CD4-positive, alpha-beta T cell treated with Interleukin-1 beta for 1 hour (primary cell): Measurements from ENCODE around the gene CISD3.

Source experiments
- DNase-seq, 2 donors: peaks; one replicate each; pipeline ENCODE4 v3.0.0-alpha.2; 2020 to 2022

CISD3 gene, protein sequence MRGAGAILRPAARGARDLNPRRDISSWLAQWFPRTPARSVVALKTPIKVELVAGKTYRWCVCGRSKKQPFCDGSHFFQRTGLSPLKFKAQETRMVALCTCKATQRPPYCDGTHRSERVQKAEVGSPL

DNA sequence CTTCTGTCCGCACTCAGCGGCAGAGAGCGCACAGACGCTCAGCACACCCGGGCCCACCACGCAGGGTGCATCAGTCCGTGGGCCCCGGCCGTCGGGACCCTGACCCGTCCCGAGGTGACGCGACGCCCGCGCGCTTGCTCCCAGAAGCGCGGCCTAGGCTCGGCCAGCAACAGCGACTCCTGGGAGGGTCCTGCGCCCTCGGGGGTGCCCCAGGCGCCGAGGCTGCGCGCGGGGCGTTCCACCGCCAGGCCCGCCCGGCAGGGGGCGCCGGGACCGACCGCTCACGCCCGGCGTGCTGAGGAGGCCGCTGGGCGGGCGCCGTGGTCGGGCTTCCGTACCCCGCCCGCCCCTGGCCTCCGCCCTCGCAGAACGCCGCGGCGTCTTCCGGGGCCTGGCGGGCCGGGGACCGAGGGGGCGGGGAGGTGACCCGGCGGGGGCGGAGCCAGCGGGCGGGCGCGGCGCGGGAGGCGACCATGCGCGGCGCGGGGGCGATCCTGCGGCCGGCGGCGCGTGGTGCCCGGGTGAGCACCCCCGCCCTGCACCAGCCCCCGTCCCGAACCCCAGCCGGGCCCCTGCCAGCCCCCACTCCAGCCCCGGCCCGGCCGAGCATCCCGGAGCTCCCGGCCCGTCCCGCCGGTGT is at the start of gene CISD3:
CISD3 (plus strand) TSS at position 456 of the 640 bp plus-strand sequence; CDS start at position 474, 18 bp downstream.
- peak; percentile 89 to 91 for DNase-seq

DNA sequence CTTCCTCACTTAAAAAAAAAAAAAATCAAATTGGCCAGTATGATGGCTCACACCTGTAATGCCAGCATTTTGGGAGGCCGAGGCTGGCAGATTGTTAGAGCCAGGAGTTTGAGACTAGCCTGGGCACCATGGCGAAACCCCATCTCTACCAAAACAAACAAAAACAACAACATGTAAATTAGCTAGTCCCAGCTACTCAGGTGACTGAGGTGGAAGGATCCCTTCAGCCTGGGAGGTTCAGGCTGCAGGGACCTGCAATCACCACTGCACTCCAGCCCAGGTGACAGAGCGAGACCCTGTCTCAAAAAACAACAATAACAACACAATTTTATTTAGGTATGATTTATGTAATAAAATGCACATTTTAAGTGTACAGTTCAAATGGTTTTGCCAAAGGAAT is 49.0 kb upstream of the CISD3 start:
- DNase-seq = no peak

DNA sequence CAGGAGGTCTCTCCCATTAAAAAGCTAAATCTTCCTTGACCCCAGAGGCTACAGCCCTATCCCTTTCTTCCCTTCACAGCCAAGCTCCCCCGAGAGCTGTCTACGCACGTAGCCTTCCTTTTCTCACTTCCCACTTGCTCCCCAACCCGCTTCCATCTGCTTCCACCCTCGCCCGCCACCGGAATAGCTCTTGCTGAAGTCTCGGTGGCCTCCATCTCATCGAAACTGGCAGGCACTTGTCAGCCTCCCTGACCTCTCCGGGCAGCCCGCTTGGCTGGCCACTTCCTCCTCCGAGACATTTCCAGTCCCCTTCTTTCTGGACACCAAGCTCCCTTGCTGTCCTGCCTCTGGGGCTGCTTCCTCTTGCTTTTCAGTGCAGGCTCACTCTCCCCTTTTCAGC is 44.6 kb upstream of the CISD3 start:
- peak in 1 of 2 donors; percentile 42 for DNase-seq

DNA sequence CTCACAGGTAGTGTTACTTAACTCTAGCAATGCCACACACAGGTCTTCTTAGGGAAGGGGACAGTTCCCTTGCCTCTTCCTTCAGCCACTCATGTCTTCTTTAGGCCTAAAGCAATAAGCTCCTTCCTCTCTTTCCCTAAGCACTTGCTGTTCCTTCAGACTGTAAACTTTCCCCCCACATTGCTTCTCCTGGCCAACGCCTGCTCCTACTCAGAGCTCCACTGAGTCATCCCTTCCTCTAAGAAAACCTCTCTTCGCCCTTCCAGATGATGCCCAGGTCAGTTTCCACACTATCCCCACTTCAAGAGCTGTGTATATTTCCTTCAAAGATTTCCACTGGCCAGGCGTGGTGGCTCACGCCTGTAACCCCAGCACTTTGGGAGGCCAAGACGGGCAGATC is 42.9 kb upstream of the CISD3 start:
- DNase-seq = no peak

DNA sequence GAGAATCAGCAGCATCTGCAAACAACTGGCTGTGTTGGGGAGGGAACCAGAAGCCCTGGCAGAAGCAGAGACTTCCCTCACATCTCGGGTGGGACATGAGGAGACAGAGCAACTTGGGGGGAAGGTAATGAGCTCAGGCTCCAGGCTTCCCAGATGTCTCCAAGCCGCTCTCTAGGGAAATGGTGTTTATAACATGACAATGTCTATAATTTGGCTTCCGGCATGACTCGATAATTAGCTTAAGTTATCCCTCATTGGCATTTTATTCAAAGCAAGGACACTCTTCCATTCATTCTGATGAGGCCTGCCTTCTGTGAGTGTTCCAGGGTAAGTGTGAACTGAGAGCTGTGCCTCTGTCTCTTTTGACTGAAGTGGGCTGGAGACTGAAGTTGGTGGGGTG is 39.8 kb upstream of the CISD3 start:
- no peak for DNase-seq

DNA sequence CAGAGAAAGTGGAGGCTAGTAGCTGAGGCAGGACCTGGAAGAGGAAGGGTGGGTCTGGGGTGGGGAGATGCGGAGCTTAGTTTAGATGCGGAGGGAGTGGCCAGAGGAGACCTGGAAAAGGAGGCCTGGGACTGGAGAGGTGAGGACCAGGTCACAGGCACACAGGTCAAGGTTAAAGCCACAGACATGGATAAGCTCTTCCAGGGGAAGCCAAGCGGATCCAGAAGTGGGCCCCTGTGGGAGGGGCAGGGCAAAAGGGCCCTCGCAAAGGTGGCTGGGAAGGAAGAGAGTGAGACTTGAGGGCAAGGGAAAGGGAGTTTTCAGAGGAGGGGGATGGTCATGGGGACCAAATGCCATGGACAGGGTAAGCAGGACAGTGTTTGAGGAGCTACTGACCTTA is 39.0 kb upstream of the CISD3 start:
- no peak for DNase-seq

DNA sequence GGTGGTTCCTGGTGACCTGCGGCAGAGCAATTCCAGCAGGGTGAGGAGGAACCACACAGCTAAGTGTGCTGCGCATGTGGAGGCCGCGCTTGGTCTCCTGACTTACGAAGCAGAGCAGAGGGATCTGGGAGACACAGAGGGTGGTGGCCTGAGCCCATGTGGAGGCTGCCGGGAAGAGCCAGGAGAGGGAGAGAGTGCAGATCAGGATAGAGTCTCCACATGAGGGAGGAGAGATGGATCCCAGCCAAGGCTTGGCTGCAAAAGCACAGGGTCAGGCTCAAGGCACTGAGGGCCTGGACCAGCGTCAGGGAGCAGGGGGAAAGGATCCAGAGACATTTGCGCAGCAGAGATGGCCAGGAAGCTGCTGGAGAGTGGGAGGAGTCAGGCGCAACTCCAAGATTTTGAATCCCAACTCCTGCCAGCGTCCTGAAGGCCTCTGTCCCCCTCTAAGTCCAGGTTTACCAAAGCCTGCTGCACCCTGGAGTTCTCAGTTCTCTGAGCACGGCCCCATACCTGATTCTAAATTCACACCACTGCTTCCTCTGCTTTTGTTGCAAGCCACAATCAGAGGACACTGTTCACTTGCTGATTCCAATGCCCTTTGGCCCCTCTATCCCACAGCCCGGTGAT is 36.3 kb upstream of the CISD3 start:
- DNase-seq = no peak

DNA sequence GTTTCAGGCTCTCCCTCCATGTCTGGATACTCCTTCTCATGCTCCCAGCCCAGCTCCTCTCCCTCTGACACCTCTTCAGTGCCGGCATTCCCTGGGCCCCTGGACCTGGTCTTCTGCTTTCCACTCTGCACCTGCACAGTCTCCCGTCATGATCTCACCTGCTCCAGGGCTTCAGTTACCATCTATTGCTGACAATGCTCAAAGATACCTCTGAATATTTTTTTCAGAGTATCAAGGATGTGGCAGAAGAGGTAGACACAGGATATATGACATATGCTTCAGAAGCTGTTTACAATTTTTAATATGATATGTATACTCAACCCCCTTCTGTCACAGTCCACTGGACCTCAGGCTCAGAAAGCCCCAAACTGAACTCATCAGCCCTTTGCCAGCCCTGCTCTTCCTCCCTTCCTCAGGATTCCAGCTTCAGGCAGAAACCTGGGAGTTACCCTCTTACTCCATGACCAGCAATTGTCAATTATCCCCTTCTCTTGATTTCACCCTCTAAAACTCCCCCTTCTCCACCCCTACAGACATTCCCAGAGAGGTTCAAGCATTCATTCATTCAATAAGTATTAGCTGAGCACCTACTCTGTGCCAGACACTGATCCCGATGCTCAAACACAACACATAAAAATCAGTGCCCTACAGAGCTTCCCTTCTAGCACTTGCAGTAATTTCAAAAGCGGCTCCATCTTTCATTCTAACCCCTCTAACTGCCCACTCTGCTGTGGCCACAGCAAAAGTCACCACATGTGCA is 32.9 kb upstream of the CISD3 start:
- no peak for DNase-seq

DNA sequence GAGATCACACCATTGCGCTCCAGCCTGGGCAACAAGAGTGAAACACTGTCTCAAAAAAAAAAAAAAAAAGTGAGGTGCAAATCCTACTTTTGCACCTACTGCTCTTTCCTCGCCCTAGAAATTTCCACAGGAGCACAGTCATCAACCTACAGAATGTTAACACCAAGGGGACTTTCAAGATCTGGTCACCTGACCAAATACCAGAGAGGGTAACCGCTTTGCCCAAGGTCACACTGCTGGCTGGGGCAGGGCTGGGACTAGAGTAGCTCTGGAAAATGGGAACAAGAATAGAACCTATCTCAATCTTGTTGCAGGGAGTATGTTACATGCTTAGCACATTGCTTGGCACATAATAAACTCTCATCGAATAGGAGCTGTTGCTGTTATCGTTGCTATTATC is 31.4 kb upstream of the CISD3 start:
- no peak for DNase-seq

DNA sequence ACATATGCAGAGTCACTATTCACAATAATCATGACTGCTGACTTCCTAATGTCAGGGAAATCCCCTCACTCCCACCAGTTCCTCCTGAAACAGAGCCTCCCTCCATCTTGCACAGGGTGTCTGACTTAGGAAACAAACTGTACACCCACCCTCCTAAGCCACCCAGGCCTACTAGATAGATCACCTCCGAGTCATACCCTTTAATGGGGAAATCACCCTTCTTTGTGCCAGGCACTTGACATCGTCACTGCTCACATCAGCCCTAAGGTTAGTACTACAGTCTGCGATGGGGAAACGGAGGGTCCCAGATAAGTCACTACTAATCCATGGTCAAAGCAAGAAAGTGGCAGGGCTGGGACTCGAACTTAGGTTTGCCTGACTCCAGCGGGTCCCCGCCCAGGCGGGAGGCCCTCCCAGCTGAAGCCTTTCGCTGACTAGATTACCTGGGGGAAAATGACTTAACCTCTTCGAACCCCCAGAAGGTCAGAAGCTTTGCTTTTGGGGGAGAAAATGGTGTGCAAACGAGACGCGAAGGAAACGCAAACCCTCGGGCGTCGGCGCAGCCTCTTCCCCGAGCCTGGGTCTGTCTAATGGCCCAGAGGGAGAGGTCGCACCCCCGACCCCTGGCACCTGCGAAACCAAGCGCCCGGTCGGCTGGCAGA is 28.5 kb upstream of the CISD3 start:
- peak; percentile 80 to 82 for DNase-seq

DNA sequence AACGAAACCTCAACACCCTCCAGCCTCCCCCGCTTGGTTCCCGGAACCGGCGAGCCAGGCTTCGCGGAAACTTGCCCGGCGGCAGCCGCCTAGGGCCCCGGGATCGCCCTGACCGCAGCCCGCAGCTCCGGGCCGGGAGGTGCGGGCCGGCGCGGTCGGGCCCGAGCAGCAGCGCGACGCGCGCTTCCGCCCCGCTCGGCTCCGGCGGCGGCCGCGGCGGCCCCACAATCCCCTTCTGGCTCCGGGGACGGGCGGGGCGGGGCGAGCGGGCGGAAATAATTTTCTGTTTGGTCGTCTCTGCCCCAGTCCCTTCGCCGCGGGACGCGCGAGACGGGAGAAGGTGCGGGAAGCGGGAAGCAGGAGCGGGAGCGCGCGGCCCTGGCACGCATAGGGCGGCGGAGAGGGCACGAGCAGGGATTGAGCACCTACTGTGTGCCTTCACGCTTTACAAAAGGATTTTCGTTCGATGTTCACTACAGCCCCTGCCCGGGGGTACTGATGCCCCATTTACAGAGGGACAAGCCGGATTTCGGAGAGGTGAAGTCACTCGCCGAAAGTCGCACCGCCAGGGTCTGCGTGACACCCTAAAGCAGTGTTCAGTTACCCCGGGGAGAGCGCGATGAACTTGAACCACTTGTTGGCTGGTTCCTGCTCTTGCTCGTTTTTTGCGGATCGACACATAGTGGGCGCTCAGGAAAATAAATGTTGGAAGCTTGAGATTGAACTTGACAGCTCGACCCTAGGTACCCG is 27.8 kb upstream of the CISD3 start:
- DNase-seq = peak; percentile 79 to 80

DNA sequence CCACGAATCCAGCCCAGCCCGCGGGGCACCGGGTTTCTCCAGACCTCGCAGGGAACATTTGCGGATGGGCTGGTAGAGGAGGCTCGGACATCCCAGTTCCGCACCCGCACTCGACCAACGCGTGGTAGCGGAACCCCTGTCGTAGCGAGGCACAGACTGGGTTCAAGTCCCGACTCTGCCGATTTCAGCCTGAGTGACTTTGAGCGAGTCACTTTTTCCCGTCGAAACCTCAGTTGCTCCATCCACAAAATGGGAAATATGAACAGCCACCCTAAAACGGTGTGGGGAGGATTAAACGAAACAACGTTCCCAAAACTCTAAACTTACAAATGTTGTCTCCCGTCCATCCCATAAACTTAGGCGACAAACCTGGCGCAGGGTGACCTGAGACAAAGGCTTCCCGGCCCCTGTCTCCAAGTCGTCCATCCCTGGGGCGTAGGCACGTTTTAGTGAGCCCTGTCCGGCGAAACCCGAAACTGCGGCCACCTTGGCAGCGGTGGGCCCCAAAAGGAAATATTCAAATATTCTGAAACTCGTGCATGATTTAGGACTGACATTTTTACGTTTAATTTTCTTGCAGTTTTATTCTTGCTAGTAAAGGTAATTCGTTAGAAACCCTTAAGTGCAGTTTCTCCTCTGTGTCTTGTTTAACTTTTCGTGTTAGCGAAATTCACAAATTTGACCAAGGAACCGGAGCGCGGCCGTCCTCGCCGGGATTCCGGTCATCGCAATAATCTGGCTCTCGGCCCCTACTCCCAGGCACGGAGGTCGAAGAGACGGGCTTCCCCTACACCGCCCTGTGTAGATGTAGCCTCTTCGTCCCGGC is 27.0 kb upstream of the CISD3 start:
- peak in 1 of 2 donors; percentile 17 for DNase-seq

DNA sequence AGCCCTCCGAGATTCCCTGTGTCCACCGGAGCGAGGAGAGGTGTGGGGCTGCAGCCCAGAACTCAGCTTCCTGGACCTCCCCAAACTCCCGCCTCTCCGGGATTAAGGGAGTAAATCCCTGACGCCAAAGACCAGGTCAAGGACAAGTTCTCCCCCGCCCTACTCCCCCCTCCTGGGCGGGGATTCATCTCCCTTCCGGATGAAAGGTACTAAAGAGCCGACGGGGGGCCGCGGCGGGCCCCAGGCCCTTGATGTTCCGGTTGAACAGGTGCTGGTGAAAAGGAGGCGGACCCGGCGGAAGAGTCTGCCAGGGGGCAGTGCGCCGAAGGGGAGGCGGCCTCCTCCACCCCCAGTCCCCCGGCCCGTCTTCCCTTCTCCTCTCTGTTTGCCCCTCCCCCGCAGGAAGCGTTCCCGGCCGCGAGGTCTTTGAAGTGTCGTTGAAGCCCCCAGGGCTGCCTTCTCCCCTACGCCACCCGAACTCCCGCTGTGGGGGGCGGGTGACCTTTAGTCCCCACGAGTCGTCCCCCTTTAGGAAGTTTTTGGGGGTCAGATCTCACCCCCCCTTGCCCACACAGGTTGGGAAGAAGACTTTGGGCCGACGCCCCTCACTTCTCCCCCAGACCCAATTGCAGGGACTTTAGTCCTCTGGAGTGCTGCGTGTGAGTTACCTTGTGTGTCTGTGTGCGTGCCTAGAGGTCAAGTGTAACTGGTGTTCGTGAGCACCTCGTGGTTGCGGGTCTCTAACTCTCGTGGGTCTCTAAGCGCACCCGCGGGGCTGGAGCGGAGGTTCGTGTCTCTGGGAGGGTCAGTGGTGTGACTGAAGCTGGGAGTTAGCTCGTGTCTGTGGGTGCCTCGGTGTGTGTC is 26.2 kb upstream of the CISD3 start:
- peak; percentile 74 to 78 for DNase-seq

DNA sequence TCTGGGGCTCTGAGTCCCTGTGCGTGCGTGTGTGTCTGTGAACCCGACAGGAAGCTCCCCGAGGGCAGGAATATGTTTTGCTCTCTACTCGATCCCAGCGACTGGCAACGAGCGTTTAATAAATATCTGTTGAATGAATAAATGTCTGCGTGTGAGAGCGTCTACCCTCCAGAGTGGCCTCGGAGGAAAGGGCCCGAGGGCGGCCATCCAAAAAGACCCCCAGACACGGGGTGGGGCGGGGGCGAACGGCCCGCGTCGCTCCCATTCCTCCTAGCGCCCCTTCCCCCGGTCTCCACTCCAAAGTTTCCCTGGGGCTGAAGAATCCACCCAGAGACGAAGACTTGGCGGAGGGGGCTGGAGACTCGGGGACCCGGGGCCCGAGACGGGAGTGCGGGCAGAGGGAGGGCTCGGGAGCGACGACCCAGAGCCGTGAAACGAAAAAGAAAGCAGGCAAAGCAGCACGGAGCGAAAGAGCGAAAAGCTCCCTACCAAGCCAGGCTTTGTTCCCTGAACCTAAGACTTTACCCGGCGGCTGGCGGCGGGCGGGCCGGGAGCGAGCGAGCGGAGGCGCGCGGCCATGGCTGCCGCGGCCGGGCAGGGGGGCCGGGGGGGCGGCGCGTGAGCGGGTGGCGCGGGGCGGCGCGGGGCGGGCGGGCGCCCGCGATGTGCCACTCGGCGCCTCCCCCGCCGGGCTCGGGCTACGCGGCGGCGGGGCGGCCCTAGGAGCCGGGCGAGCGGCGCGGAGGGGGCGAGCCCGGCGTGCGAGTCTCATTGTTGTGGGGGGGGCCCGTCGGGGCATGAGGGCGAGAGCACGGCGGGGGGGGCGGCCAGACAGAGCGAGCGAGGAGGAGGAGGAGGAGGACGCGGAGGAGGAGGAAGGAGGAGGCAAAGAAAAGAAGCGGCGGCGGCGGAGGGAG is 25.3 kb upstream of the CISD3 start, which contains the start of gene MLLT6:
MLLT6 (plus strand) TSS at position 668 of the 917 bp plus-strand sequence. CDS start 360 bp downstream, outside the sequence.
- peak; percentile 82 to 86 for DNase-seq

DNA sequence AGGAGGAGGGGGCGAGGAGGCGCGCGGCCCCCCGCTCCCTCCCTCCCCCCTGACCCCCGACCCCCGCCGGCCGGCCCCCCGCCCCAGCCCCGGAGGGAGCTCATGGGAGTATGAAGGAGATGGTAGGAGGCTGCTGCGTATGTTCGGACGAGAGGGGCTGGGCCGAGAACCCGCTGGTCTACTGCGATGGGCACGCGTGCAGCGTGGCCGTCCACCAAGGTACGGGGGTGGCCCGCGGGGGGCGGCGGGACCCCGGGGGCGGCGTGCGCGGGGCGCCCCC is 24.7 kb upstream of the CISD3 start:
- DNase-seq = no peak

DNA sequence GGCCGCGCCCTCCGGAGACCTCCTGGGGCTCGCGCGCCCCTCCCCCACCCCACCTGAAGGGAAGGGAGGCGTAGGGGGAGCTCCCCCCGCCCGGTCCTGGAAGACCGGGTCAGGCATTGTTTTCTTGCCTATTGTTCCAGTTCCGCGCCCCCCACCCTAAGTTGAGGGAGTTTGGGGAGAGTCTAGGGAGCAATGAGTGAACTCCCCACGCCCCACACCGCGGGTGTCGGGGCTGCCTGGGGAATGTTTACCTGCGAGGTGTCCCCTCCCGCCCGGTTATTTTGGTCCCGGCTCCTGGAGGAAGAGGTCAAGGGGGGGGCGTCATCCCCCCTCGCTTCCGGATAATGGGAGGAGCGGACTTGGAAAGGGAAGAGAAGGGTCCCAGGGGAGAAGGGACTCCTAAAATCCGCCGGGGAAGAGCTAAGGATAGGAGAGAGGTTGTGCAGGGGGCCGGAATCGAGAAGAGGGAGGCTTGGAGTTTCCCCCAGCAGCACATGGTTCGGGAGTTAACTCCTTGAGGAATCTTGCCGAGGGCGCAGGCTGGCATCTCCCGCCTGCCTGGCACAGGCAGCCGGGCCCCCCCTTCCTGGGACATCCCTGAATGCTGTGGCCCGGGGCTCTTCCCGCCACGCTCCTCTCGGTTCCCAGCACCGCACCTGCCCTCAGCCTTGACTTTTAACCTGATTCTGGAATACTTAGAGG is 24.2 kb upstream of the CISD3 start:
- no peak for DNase-seq

DNA sequence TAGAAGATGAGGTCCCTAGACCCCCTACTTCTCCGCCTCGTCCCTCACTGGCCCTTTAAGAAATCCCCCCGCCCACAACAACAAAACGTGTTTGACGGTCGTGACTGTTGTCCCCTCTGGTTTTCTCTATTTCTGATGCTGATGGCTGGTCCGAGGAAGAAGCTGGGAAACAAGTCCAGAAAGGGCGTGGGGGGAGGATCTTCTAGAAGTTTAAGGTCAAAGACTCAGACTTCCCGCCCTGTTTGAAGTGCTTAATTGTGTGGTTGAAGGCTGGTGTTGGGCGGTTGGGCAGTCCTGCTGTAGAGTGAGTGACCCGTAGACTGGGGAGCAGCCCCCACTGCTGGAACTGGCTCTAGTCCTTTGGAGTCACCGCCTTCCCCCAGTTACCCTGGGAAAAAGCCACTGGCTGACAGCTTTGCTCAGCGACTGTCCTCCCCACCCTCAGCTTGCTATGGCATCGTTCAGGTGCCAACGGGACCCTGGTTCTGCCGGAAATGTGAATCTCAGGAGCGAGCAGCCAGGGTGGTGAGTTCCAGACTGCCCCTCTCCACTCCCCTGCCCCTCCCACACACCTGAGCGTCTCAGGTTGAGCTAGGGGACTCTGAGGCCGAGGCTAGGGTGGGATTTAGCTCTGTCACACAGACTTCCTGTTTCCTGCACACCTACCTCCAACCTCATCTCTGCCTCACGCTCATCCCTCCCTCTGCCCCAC is 23.5 kb upstream of the CISD3 start:
- DNase-seq = peak in 1 of 2 donors; percentile 36

DNA sequence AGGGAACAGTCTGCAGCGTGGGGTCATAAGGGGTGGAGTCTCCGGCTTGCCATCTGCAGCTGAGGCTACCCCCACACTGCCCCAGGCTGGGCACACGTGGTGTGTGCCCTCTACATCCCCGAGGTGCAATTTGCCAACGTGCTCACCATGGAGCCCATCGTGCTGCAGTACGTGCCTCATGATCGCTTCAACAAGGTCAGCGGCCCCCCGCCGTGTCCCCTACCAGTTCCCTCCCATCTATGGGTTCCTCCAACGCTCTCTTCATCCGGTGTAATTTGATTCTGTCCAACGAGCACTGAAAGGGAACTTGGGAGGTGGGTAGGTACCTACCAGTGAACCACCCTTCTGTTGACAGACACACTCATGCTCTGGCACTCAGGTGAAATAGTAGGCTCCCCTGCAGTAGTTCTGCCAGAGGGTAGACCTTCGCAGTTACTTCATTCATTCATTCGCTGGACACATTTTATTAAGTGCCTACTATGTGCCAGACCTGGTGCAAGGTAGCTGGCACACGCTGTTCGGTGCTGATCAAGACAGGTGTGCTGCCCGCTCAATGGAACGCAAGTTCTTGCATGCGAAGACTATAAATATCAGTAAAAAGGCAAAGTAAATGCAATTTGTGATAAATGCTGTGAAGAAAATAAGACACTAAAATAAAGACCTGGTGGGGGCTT is 22.3 kb upstream of the CISD3 start:
- no peak for DNase-seq
